ENCODE results near the gene FOXO3. TPM values are rescaled to one million over a fixed set of nuclear protein-coding genes. Genes with fewer than 3 reads are reported as not detected.

FOXO3 gene
- total RNA-seq, 4 donors from 2014 or later, result 133 to 151 (median 148) TPM

GRCh38 chr6:108570517-108570916 lies 9.8 kb downstream of the FOXO3 start:
- TF ChIP-seq CTCF (IDR thresholded peaks at IDR 0.05; ENCODE audit: low read depth), result no peak

- TF ChIP-seq CTCF (IDR thresholded peaks at IDR 0.05; ENCODE audit: low read depth), result no peak
Observed at GRCh38 chr6:108574457-108575141, 13.9 kb downstream of the FOXO3 start.

DNA sequence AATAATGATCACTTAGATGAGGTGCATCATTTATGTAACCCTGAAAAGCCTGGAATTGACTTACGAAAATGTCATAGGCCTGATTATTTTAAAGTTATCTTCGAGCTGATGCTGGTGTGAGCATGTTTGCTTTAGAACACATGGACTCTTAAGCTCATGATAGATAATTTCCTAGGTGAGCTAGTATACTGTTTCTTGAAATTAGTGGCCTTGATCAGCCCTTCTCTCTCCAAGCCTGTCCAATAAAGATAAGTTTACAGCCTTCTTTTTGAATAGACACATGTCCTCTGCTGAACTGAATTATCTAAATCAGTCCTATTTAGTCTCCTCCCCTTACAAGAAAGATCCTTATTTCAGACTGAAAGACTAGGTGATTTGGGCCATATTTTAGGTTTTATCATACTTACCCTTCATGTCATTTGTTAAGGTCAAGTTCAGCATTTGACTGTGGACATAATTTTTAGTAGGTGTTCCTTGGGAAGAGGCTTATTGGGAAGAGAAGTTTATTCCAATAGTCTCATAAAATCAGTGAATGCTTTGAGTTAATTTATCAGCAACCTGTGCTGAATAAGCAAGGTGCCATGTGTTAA lies 15.3 kb downstream of the FOXO3 start:
- no peak for TF ChIP-seq CTCF (IDR thresholded peaks at IDR 0.05; ENCODE audit: low read depth)

DNA sequence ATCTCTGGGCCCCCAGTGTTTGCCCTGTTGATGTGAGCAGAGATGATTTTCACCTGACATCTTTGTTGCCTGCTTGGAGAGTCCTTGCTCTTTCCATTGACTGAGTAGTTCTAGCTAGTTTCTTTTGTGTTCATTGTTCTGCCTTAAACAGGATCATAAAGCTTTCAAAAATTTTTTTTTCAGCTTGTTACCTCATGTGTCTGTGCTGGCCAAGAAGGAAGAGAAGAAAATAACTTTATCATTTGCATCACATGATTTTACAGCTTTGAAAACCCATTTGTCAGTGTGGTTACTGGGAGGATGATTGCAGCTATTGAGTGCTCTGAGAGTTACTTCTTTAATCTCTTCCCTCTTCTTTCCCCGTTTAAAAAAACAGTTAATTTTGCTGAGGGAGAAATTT lies 16.0 kb downstream of the FOXO3 start:
- no peak for TF ChIP-seq CTCF (IDR thresholded peaks at IDR 0.05; ENCODE audit: low read depth)

- TF ChIP-seq CTCF (IDR thresholded peaks at IDR 0.05; ENCODE audit: low read depth), result no peak
Observed at GRCh38 chr6:108578166-108578565, 17.4 kb downstream of the FOXO3 start.

DNA sequence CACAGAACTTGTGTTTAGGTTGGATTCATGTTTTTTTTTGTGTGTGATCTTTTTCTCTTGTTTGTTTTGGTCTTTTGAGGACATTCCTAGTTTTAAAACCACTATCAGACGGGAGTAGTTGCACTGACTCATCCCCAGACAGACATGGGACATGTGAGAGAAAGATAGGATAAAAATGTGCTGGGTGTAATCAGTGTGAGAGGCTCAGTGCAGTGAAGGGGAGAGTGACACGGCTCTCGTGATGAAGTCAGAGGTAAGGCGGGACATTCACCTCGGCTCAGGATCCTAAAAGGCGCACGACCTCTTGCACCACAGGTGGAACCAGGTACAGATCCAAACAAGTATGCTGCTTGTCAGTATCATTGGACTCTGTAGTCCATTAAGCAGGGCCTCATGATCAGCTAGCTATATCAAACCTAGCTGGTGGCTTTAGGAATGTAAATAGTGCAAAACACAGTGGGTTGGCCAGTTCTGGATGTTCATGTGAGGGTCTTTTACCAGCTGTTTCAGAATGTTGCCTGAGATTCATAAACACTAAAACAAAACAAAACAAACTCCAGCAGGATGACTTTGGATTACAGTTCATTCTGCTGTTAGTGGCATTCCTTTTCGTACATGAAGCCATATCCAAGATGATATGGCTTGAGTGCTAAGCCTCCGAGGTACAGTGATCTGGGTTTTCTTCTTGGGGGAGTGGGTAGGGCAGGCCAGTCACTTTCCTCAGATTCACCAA lies 18.0 kb downstream of the FOXO3 start:
- TF ChIP-seq CTCF (IDR thresholded peaks at IDR 0.05; ENCODE audit: low read depth), result no peak

DNA sequence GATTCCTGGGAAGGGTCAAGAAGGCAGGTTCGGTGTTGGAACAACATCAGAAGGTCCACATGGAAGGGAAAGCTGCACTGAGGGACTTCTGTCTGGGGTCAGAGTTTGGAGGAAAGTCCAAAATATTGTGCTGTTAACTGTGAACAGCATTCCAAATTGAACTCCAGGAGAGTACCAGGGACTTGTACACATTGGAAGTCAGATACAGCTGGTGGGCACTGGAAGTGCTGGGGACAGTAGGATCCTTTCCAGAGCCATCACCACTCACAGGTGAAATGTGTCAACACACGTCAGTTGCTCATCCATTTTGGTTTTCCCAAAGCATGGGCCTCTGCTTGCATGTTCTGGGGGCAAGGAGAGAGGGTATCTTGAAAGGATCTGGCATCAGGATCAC lies 18.6 kb downstream of the FOXO3 start:
- TF ChIP-seq CTCF (IDR thresholded peaks at IDR 0.05; ENCODE audit: low read depth), result no peak
